ENCODE measurements around the gene NEGR1. TPM values are rescaled to one million over a fixed set of nuclear protein-coding genes. Genes with fewer than 3 reads are reported as not detected.

The NEGR1 gene
- total RNA-seq, 1 experiment from 2014 or later, result 0.05 TPM

DNA sequence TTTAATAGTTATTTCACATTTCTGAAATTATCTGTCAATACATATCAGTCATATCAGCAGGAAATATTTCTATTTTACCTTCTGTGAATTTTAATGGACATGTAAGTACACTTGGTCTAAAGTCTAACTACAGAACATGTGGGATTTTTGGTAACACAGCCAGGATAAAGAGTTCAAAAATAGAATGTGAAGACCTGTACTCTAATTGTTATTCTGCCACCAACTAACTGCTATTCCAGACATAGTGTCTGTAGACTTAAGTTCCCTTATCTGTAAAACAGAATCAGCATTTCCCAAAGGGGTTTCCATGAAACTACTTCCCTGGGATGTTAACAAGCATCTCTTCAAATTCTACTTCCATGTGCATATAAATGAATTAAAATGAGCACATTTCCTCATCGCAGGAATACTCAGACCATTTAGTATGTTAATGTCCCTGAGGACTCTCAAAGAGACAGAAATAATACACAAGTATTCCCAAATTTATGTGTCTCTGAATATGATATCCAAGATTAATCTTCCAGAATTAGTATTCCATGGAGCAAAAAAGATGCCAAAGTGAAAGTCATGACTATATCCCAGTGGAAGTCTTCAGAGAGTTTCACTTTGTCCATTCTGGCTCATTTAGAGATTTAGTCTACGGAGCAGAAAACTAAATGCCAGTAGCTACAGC is 325.6 kb downstream of the NEGR1 start (continued):
- TF ChIP-seq EZH2phosphoT487 (IDR thresholded peaks at IDR 0.05; ENCODE audit: borderline replicate concordance) (no peak), CBX3 (IDR thresholded peaks at IDR 0.05; ENCODE audit: low read depth) (no peak), CEBPB (IDR thresholded peaks at IDR 0.05; ENCODE audit: low read depth) (no peak), POLR2AphosphoS5 (IDR thresholded peaks at IDR 0.05; ENCODE audit: low read depth, low read length) (no peak)

DNA sequence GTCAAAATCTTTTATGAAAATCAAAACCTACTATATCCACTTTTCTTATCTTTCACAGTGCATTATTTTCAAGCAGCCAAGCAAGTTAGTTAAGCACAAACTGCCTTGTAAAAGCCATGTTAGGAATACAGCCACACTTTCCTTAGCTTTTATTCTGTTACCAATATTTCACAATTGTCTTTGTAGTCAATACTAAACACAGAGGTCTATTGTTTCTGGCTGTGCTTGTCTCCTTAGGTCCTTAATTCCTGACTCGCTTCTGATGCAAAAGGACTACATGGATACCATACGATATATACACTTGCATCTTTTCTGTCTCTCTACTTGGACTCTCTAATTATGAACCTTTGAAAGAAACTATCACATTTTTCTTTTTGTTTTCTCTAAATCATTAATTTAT is 331.8 kb downstream of the NEGR1 start:
- no peak overlapping the region for H3K27ac ChIP-seq (ENCODE audit: low read depth, low read length)
- no peak for TF ChIP-seq POLR2AphosphoS5 (IDR thresholded peaks at IDR 0.05; ENCODE audit: low read depth, low read length)
- TF ChIP-seq, protein P1, sequence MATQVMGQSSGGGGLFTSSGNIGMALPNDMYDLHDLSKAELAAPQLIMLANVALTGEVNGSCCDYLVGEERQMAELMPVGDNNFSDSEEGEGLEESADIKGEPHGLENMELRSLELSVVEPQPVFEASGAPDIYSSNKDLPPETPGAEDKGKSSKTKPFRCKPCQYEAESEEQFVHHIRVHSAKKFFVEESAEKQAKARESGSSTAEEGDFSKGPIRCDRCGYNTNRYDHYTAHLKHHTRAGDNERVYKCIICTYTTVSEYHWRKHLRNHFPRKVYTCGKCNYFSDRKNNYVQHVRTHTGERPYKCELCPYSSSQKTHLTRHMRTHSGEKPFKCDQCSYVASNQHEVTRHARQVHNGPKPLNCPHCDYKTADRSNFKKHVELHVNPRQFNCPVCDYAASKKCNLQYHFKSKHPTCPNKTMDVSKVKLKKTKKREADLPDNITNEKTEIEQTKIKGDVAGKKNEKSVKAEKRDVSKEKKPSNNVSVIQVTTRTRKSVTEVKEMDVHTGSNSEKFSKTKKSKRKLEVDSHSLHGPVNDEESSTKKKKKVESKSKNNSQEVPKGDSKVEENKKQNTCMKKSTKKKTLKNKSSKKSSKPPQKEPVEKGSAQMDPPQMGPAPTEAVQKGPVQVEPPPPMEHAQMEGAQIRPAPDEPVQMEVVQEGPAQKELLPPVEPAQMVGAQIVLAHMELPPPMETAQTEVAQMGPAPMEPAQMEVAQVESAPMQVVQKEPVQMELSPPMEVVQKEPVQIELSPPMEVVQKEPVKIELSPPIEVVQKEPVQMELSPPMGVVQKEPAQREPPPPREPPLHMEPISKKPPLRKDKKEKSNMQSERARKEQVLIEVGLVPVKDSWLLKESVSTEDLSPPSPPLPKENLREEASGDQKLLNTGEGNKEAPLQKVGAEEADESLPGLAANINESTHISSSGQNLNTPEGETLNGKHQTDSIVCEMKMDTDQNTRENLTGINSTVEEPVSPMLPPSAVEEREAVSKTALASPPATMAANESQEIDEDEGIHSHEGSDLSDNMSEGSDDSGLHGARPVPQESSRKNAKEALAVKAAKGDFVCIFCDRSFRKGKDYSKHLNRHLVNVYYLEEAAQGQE (IDR thresholded peaks at IDR 0.05; ENCODE audit: low read depth), result no peak
- TF ChIP-seq SP1 (IDR thresholded peaks at IDR 0.05; ENCODE audit: low read depth), result no peak
- no peak for TF ChIP-seq ZNF274 (IDR thresholded peaks at IDR 0.05; ENCODE audit: low read depth, low read length)
- no peak for TF ChIP-seq SIN3A (IDR thresholded peaks at IDR 0.05; ENCODE audit: low read depth)
- TF ChIP-seq, protein P2, sequence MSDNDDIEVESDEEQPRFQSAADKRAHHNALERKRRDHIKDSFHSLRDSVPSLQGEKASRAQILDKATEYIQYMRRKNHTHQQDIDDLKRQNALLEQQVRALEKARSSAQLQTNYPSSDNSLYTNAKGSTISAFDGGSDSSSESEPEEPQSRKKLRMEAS (IDR thresholded peaks at IDR 0.05), result no peak
- no peak for TF ChIP-seq EZH2 (IDR thresholded peaks at IDR 0.05)
- TF ChIP-seq, protein P3, sequence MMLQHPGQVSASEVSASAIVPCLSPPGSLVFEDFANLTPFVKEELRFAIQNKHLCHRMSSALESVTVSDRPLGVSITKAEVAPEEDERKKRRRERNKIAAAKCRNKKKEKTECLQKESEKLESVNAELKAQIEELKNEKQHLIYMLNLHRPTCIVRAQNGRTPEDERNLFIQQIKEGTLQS (IDR thresholded peaks at IDR 0.05), result no peak
- TF ChIP-seq YY1 (IDR thresholded peaks at IDR 0.05; ENCODE audit: extremely low read depth, insufficient replicate concordance, low read depth, low read length), result no peak
- TF ChIP-seq, protein P4, sequence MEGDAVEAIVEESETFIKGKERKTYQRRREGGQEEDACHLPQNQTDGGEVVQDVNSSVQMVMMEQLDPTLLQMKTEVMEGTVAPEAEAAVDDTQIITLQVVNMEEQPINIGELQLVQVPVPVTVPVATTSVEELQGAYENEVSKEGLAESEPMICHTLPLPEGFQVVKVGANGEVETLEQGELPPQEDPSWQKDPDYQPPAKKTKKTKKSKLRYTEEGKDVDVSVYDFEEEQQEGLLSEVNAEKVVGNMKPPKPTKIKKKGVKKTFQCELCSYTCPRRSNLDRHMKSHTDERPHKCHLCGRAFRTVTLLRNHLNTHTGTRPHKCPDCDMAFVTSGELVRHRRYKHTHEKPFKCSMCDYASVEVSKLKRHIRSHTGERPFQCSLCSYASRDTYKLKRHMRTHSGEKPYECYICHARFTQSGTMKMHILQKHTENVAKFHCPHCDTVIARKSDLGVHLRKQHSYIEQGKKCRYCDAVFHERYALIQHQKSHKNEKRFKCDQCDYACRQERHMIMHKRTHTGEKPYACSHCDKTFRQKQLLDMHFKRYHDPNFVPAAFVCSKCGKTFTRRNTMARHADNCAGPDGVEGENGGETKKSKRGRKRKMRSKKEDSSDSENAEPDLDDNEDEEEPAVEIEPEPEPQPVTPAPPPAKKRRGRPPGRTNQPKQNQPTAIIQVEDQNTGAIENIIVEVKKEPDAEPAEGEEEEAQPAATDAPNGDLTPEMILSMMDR (IDR thresholded peaks at IDR 0.05 in 2 of 3, conservative IDR thresholded peaks at IDR 0.05 in 1 of 3; ENCODE audit: borderline replicate concordance in 1 of 3, insufficient read depth in 1 of 3, low read depth in 2 of 3, low read length in 2 of 3), result no peak
- no peak for TF ChIP-seq CBX3 (IDR thresholded peaks at IDR 0.05; ENCODE audit: low read depth)
- TF ChIP-seq, protein P5, sequence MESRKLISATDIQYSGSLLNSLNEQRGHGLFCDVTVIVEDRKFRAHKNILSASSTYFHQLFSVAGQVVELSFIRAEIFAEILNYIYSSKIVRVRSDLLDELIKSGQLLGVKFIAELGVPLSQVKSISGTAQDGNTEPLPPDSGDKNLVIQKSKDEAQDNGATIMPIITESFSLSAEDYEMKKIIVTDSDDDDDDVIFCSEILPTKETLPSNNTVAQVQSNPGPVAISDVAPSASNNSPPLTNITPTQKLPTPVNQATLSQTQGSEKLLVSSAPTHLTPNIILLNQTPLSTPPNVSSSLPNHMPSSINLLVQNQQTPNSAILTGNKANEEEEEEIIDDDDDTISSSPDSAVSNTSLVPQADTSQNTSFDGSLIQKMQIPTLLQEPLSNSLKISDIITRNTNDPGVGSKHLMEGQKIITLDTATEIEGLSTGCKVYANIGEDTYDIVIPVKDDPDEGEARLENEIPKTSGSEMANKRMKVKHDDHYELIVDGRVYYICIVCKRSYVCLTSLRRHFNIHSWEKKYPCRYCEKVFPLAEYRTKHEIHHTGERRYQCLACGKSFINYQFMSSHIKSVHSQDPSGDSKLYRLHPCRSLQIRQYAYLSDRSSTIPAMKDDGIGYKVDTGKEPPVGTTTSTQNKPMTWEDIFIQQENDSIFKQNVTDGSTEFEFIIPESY (IDR thresholded peaks at IDR 0.05; ENCODE audit: extremely low read depth, insufficient replicate concordance, low read length), result no peak
- no peak for TF ChIP-seq ZFX (IDR thresholded peaks at IDR 0.05)
- no peak for TF ChIP-seq FOSL1 (IDR thresholded peaks at IDR 0.05; ENCODE audit: low read depth)
- TF ChIP-seq JUND (IDR thresholded peaks at IDR 0.05), result no peak
- TF ChIP-seq RAD21 (IDR thresholded peaks at IDR 0.05; ENCODE audit: low read depth), result no peak

More for the DNA sequence above, 331.8 kb downstream of the NEGR1 start:
- H3K4me2 ChIP-seq (ENCODE audit: low read length), result no peak overlapping the region
- CTCF ChIA-PET, result no interaction called here
- H2AFZ ChIP-seq (ENCODE audit: low read depth, low read length, poor library complexity, severe bottlenecking), result no peak overlapping the region
- H4K20me1 ChIP-seq (ENCODE audit: insufficient read depth), result no peaks in the 10 kb centered on the region
- RAD21 ChIA-PET (ENCODE audit: low non-redundant PET in 1 of 2, low total read pairs in 2 of 2, uncharacterized antibody in 2 of 2, unreplicated experiment in 2 of 2), result no interaction called here
- no peaks in the 10 kb centered on the region for H3K79me2 ChIP-seq (ENCODE audit: insufficient read depth, low read length)
- no peak overlapping the region for H3K4me3 ChIP-seq (replicated peaks in 1 of 2; ENCODE audit: low read depth in 1 of 2, low read length in 2 of 2)
- intact Hi-C loops (cut with micrococcal nuclease), result no loop called here
- no peaks in the 10 kb centered on the region for H3K36me3 ChIP-seq (ENCODE audit: control insufficient read depth in 1 of 2, insufficient read depth in 2 of 2, low read length in 2 of 2)
- H3K9me2 ChIP-seq (ENCODE audit: insufficient read depth), result no peaks in the 10 kb centered on the region
- H3K4me1 ChIP-seq (ENCODE audit: control insufficient read depth in 1 of 2, insufficient read depth in 2 of 2, low read length in 2 of 2), result no peaks in the 10 kb centered on the region
- no peak for ATAC-seq
- no TSS peak for BruUV-seq (replicated peaks)
- no peak overlapping the region for H3K9ac ChIP-seq (ENCODE audit: low read length)
- no peaks in the 10 kb centered on the region for H3K27me3 ChIP-seq (ENCODE audit: insufficient read depth, low read length)
- POLR2A ChIA-PET, result no interaction called here
- peaks cover 4 to 6% of the 10 kb centered on the region in 2 experiments; a peak in 3 of 4 replicates for H3K9me3 ChIP-seq (ENCODE audit: control insufficient read depth in 1 of 2, insufficient read depth in 1 of 2, low read depth in 1 of 2, low read length in 2 of 2)
- no peak for DNase-seq (ENCODE audit: low read depth, low spot score)
